HepG2 (cell line): ENCODE measurements around the gene VWA7. TPM values are rescaled to one million over a fixed set of nuclear protein-coding genes. Genes with fewer than 3 reads are reported as not detected.

Experiments
- AKAP8 ChIP-seq: sonication (generic); formaldehyde crosslinking; IDR thresholded peaks from 2 replicates; pipeline ENCODE4 v1.5.1; 2020; ENCODE audit warnings: mild to moderate bottlenecking, missing genetic modification reagents
- BHLHE40 ChIP-seq: IDR thresholded peaks from 2 replicates; pipeline ENCODE4 v1.6.1; 2011; ENCODE audit warnings: low read length, improper control_type of control experiment
- CREB1 ChIP-seq, 2 experiments: fragments of 450-650 bp in 1 of 2; IDR thresholded peaks; 2 replicates each; pipeline ENCODE4 v1.6.1; 2016 to 2017; ENCODE audit warnings: control low read depth in 1 of 2, mild to moderate bottlenecking in 1 of 2, missing compliant biosample characterization in 1 of 2, missing genetic modification characterization in 1 of 2
- HHEX ChIP-seq: IDR thresholded peaks from 2 replicates; pipeline ENCODE4 v1.6.1; 2016; ENCODE audit warnings: control low read depth
- JARID2 ChIP-seq: sonication (generic); formaldehyde crosslinking; IDR thresholded peaks from 2 replicates; pipeline ENCODE4 v1.8.1; 2023; ENCODE audit warnings: missing genetic modification reagents, inconsistent platforms; ENCODE audit not compliant: insufficient replicate concordance
- MIXL1 ChIP-seq: IDR thresholded peaks from 2 replicates; pipeline ENCODE4 v1.6.1; 2016
- NFIB ChIP-seq: sonication (generic); formaldehyde crosslinking; IDR thresholded peaks from 2 replicates; pipeline ENCODE4 v1.9.0; 2021; ENCODE audit warnings: missing genetic modification reagents, mild to moderate bottlenecking, borderline replicate concordance
- NFKBIZ ChIP-seq: IDR thresholded peaks from 2 replicates; pipeline ENCODE4 v1.6.1; 2018; ENCODE audit warnings: missing genetic modification reagents, missing compliant biosample characterization
- NR0B2 ChIP-seq: sonication (generic); formaldehyde crosslinking; IDR thresholded peaks from 2 replicates; pipeline ENCODE4 v1.4.0; 2020; ENCODE audit warnings: mild to moderate bottlenecking, missing genetic modification reagents
- NR2F1 ChIP-seq, 2 experiments: fragments of 450-650 bp in 1 of 2; formaldehyde crosslinking in 1 of 2; IDR thresholded peaks; 2 replicates each; pipeline versions ENCODE4 v1.5.0 to v1.6.1; 2016 to 2020; ENCODE audit warnings: mild to moderate bottlenecking in 1 of 2, missing compliant biosample characterization in 1 of 2, missing genetic modification reagents in 1 of 2, moderate library complexity in 1 of 2
- POLR2G ChIP-seq: fragments of 200-400 bp; formaldehyde crosslinking; IDR thresholded peaks from 2 replicates; pipeline ENCODE4 v1.6.1; 2018; ENCODE audit warnings: mild to moderate bottlenecking, low read depth, low read length, moderate library complexity
- SRY ChIP-seq: sonication (generic); formaldehyde crosslinking; IDR thresholded peaks from 2 replicates; pipeline ENCODE4 v1.8.0; 2022; ENCODE audit warnings: mild to moderate bottlenecking, missing genetic modification reagents
- ZBTB1 ChIP-seq: sonication (generic); formaldehyde crosslinking; IDR thresholded peaks from 2 replicates; pipeline ENCODE4 v1.4.0; 2020; ENCODE audit warnings: missing genetic modification reagents, borderline replicate concordance
- ZFP1 ChIP-seq: IDR thresholded peaks from 2 replicates; pipeline ENCODE4 v1.6.1; 2016
- ZNF251 ChIP-seq: sonication (generic); formaldehyde crosslinking; IDR thresholded peaks from 2 replicates; pipeline ENCODE4 v1.9.0; 2021; ENCODE audit warnings: mild to moderate bottlenecking, missing genetic modification reagents
- ZNF781 ChIP-seq: sonication (generic); formaldehyde crosslinking; IDR thresholded peaks from 2 replicates; pipeline ENCODE4 v1.5.1; 2020; ENCODE audit warnings: borderline replicate concordance, mild to moderate bottlenecking, missing genetic modification reagents; ENCODE audit errors: not compliant biosample characterization
- polyA plus RNA-seq, 8 experiments: library from polyadenylated mRNA; depleted of rRNA in 3 of 8; stranded (reverse) in 7 of 8; unstranded in 1 of 8; fragments of >200 nt; fragmentation: Illumina TruSeq in 4 of 8; extraction: Trizol in 4 of 8; gene quantifications; 2 replicates each; pipeline versions ENCODE4 v1.2.1 to v1.2.3, GENCODE V29; 2011 to 2016; ENCODE audit warnings: low read depth in 4 of 8, missing spikeins in 1 of 8, mixed read lengths in 1 of 8; ENCODE audit not compliant: insufficient read depth in 1 of 8
- total RNA-seq, 5 experiments: library from RNA; depleted of rRNA; stranded (reverse); fragments of >200 nt; fragmentation: Illumina TruSeq; extraction: Trizol; gene quantifications; 2 replicates each; pipeline ENCODE4 v1.2.3, GENCODE V29; 2016; ENCODE audit warnings: low read depth in 1 of 5
- TF ChIP-seq, protein P1 (sequence below): sonication (generic); formaldehyde crosslinking; IDR thresholded peaks from 2 replicates; pipeline ENCODE4 v1.5.1; 2020; ENCODE audit warnings: missing genetic modification reagents, mild to moderate bottlenecking, borderline replicate concordance
- TF ChIP-seq, protein P2 (sequence below): sonication (generic); formaldehyde crosslinking; conservative IDR thresholded peaks from 2 replicates; pipeline ENCODE4 v1.8.0; 2022; ENCODE audit warnings: low read depth, missing genetic modification reagents
- TF ChIP-seq, protein P3 (sequence below): sonication (generic); formaldehyde crosslinking; IDR thresholded peaks from 2 replicates; pipeline ENCODE4 v1.9.0; 2021; ENCODE audit warnings: mild to moderate bottlenecking, missing genetic modification reagents

The VWA7 gene
- total and polyA plus RNA-seq, 2 of the 13 experiments (the other 11 are each of a cell fraction or from before 2014, with no cell fraction given): 0.86 to 3.3 TPM

GRCh38 chr6:31769684-31770371 is 7.3 kb downstream of the VWA7 start (continued):
- TF ChIP-seq, protein P1, sequence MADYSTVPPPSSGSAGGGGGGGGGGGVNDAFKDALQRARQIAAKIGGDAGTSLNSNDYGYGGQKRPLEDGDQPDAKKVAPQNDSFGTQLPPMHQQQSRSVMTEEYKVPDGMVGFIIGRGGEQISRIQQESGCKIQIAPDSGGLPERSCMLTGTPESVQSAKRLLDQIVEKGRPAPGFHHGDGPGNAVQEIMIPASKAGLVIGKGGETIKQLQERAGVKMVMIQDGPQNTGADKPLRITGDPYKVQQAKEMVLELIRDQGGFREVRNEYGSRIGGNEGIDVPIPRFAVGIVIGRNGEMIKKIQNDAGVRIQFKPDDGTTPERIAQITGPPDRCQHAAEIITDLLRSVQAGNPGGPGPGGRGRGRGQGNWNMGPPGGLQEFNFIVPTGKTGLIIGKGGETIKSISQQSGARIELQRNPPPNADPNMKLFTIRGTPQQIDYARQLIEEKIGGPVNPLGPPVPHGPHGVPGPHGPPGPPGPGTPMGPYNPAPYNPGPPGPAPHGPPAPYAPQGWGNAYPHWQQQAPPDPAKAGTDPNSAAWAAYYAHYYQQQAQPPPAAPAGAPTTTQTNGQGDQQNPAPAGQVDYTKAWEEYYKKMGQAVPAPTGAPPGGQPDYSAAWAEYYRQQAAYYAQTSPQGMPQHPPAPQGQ (CRISPR knock-in tag): no peak
- TF ChIP-seq POLR2G: no peak
- peak; percentile 59; the same call in 1 of the 2 replicates for TF ChIP-seq MIXL1
- TF ChIP-seq NFIB: no peak
- TF ChIP-seq AKAP8 (CRISPR knock-in tag): no peak
- TF ChIP-seq BHLHE40: no peak
- TF ChIP-seq JARID2 (CRISPR knock-in tag): no peak
- TF ChIP-seq ZBTB1: no peak
- no peak for TF ChIP-seq ZNF781
- 0 out of 2 replicates have a peak, but pooled peaks have one; percentile 42 for TF ChIP-seq NFKBIZ (CRISPR knock-in tag)
- TF ChIP-seq SRY (CRISPR knock-in tag): no peak
- TF ChIP-seq CREB1 (IDR thresholded peaks at IDR 0.05): no peak
- TF ChIP-seq CREB1 (CRISPR knock-in tag; IDR thresholded peaks at IDR 0.05): no peak
- TF ChIP-seq, protein P2, sequence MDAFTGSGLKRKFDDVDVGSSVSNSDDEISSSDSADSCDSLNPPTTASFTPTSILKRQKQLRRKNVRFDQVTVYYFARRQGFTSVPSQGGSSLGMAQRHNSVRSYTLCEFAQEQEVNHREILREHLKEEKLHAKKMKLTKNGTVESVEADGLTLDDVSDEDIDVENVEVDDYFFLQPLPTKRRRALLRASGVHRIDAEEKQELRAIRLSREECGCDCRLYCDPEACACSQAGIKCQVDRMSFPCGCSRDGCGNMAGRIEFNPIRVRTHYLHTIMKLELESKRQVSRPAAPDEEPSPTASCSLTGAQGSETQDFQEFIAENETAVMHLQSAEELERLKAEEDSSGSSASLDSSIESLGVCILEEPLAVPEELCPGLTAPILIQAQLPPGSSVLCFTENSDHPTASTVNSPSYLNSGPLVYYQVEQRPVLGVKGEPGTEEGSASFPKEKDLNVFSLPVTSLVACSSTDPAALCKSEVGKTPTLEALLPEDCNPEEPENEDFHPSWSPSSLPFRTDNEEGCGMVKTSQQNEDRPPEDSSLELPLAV (CRISPR knock-in tag): no peak
- TF ChIP-seq NR0B2 (CRISPR knock-in tag): no peak
- peak; percentile 45; the same call in 1 of the 2 replicates for TF ChIP-seq ZFP1
- TF ChIP-seq, protein P3, sequence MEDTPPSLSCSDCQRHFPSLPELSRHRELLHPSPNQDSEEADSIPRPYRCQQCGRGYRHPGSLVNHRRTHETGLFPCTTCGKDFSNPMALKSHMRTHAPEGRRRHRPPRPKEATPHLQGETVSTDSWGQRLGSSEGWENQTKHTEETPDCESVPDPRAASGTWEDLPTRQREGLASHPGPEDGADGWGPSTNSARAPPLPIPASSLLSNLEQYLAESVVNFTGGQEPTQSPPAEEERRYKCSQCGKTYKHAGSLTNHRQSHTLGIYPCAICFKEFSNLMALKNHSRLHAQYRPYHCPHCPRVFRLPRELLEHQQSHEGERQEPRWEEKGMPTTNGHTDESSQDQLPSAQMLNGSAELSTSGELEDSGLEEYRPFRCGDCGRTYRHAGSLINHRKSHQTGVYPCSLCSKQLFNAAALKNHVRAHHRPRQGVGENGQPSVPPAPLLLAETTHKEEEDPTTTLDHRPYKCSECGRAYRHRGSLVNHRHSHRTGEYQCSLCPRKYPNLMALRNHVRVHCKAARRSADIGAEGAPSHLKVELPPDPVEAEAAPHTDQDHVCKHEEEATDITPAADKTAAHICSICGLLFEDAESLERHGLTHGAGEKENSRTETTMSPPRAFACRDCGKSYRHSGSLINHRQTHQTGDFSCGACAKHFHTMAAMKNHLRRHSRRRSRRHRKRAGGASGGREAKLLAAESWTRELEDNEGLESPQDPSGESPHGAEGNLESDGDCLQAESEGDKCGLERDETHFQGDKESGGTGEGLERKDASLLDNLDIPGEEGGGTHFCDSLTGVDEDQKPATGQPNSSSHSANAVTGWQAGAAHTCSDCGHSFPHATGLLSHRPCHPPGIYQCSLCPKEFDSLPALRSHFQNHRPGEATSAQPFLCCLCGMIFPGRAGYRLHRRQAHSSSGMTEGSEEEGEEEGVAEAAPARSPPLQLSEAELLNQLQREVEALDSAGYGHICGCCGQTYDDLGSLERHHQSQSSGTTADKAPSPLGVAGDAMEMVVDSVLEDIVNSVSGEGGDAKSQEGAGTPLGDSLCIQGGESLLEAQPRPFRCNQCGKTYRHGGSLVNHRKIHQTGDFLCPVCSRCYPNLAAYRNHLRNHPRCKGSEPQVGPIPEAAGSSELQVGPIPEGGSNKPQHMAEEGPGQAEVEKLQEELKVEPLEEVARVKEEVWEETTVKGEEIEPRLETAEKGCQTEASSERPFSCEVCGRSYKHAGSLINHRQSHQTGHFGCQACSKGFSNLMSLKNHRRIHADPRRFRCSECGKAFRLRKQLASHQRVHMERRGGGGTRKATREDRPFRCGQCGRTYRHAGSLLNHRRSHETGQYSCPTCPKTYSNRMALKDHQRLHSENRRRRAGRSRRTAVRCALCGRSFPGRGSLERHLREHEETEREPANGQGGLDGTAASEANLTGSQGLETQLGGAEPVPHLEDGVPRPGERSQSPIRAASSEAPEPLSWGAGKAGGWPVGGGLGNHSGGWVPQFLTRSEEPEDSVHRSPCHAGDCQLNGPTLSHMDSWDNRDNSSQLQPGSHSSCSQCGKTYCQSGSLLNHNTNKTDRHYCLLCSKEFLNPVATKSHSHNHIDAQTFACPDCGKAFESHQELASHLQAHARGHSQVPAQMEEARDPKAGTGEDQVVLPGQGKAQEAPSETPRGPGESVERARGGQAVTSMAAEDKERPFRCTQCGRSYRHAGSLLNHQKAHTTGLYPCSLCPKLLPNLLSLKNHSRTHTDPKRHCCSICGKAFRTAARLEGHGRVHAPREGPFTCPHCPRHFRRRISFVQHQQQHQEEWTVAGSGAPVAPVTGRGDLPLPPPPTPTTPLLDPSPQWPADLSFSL (CRISPR knock-in tag): no peak
- no peak for TF ChIP-seq HHEX
- no peak for TF ChIP-seq NR2F1 (CRISPR knock-in tag; IDR thresholded peaks at IDR 0.05)
- TF ChIP-seq ZNF251 (CRISPR knock-in tag): no peak
